Spleen (tissue), 11 donors: ENCODE data around the gene CEP112. TPM values are rescaled to one million over a fixed set of nuclear protein-coding genes. Genes with fewer than 3 reads are reported as not detected.

Source experiments
- DNase-seq: peaks from one replicate; pipeline ENCODE4 v3.0.0-alpha.2; 2020
- H3K27ac ChIP-seq, 8 donors: fragments of 200-600 bp; sonication (generic) in 7 of 8; 1 replicate in 4 of 8; 2 replicates in 4 of 8; pipeline versions ENCODE4 v1.5.0 to v1.8.0; 2016 to 2021; ENCODE audit warnings: inconsistent platforms in 4 of 8, mild to moderate bottlenecking in 4 of 8, moderate library complexity in 1 of 8
- H3K27me3 ChIP-seq, 7 donors: fragments of 200-600 bp; sonication (generic) in 6 of 7; replicated peaks in 1 of 7; 1 replicate in 4 of 7; 2 replicates in 3 of 7; pipeline versions ENCODE4 v1.5.0 to v1.8.0; 2016 to 2021; ENCODE audit warnings: inconsistent platforms in 3 of 7, mild to moderate bottlenecking in 1 of 7
- H3K36me3 ChIP-seq, 6 donors: fragments of 200-600 bp; sonication (generic) in 5 of 6; 1 replicate in 4 of 6; 2 replicates in 2 of 6; pipeline versions ENCODE4 v1.5.0 to v1.8.0; 2016 to 2021; ENCODE audit warnings: inconsistent platforms in 2 of 6
- H3K4me1 ChIP-seq, 6 donors: fragments of 200-600 bp; sonication (generic) in 5 of 6; 1 replicate in 3 of 6; 2 replicates in 3 of 6; pipeline versions ENCODE4 v1.5.0 to v1.8.0; 2016 to 2021; ENCODE audit warnings: inconsistent platforms in 3 of 6
- H3K4me3 ChIP-seq, 8 donors: fragments of 200-600 bp; sonication (generic) in 7 of 8; 1 replicate in 4 of 8; 2 replicates in 4 of 8; pipeline versions ENCODE4 v1.5.0 to v1.8.0; 2016 to 2021; ENCODE audit warnings: inconsistent platforms in 4 of 8, mild to moderate bottlenecking in 4 of 8, moderate library complexity in 2 of 8
- H3K9me3 ChIP-seq, 8 donors: fragments of 200-600 bp; sonication (generic) in 7 of 8; 1 replicate in 4 of 8; 2 replicates in 4 of 8; pipeline versions ENCODE4 v1.5.0 to v1.8.0; 2016 to 2021; ENCODE audit warnings: inconsistent platforms in 4 of 8
- POLR2A ChIP-seq, 3 donors: fragments of 450-650 bp; IDR thresholded peaks; one replicate each; pipeline ENCODE4 v1.5.1; 2017; ENCODE audit warnings: antibody characterized with exemption in 3 of 3, mild to moderate bottlenecking in 1 of 3
- POLR2AphosphoS5 ChIP-seq, 3 donors: sonication (generic); formaldehyde crosslinking; IDR thresholded peaks; one replicate each; pipeline ENCODE4 v1.5.1; 2017; ENCODE audit warnings: antibody characterized with exemption in 3 of 3
- whole genome bisulfite sequencing, 5 donors: extraction: QIAGEN DNeasy Blood & Tissue Kit in 3 of 5; methylation state at CpG; one replicate each; pipeline versions ENCODE4 v1.1.5 to v1.1.7; 2013 to 2018; 5-methylcytosine and 5-hydroxymethylcytosine counted together
- intact Hi-C: fragments of 100-400 bp; cut with DNase I; formaldehyde crosslinking; loops from one replicate; pipeline ENCODE4 v1.15.0; 2023; ENCODE audit warnings: low total_unique reads
- polyA plus RNA-seq, 3 donors: library from polyadenylated mRNA; stranded (reverse); fragments of 200-250 nt; gene quantifications; one replicate each; pipeline ENCODE4 v1.2.1, GENCODE V29; 2013
- total RNA-seq, 7 donors: library from RNA; depleted of rRNA in 3 of 7; stranded (reverse); fragments of >200 nt in 3 of 7; fragmentation: NEBNext Ultra II Directional in 4 of 7; extraction: Animal tissue kit (Norgen Biotek cat#: 25700) in 4 of 7; gene quantifications; one replicate each; pipeline versions ENCODE4 v1.1.0 to v1.2.1, GENCODE V29; 2016 to 2021
- TF ChIP-seq, protein P1 (sequence below), 11 experiments: fragments of 200-600 bp in 7 of 11; fragments of 450-650 bp in 4 of 11; sonication (generic) in 4 of 11; IDR thresholded peaks in 8 of 11; conservative IDR thresholded peaks in 3 of 11; 1 replicate in 7 of 11; 2 replicates in 4 of 11; pipeline versions ENCODE4 v1.4.0 to v1.8.0; 2016 to 2021; ENCODE audit warnings: antibody characterized with exemption in 11 of 11, inconsistent platforms in 4 of 11, mild to moderate bottlenecking in 1 of 11
- donor health status: healthy with polysubstance abuse.
- donor health status: DM: no; HTN: no; CAD: no; lungs with moderate emphysema.
- donor health status: DM: no; HTN: no; CAD: no.
- donor health status: Bipolar disorder and iron deficiency.
- donor health status: healthy.
- donor health status: DM: no; HTN: no; CAD: no.
- donor health status: DM: yes; HTN: yes; CAD: no.

CEP112 gene
- total and polyA plus RNA-seq, 10 donors = 3.1 to 31.0 (median 16.8) TPM

DNA sequence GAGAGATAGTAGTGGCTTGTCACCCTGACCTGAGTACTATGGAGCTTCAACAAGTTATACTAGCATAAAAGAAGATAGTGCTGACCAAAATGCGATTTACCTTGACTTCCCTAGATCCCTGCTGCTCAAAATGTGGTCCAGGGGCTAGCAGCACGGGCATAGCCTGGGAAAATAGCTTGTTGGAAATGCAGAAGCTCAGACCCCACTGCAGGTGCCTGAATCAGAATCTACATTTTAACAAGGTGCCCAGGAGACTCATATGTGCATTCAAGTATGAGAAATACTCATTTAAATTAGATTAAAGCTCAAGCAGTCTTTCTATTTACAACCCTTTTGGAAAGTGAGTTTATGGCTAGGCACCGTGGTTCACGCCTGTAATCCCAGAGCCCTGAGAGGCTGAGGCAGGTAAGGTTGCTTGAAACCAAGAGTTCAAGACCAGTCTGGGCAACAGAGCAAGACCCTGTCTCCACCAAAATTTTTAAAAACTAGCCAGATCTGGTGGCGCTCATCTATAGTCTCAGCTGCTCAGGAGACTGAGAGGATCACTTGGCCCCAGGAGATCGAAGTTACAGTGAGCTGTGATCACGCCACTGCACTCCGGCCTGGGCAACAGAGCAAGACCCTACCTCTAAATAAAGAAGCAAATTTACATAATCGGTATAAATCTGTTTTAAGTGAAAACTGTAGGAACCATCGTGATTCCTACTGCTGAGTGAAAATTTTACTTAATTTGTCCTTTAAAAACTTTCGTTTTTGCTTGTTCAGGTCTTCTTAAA is 30.0 kb upstream of the CEP112 start:
- Histone ChIP-seq H3K4me1 (no peaks in the 10 kb centered on the region), H3K27ac (no peak overlapping the region), H3K36me3 (no peaks in the 10 kb centered on the region), H3K4me3 (no peak overlapping the region), H3K9me3 (no peaks in the 10 kb centered on the region), H3K27me3 (peaks cover 0 to 11% (median 0%) of the 10 kb centered on the region in 7 donors)
- WGBS, 5 donors = 74 to 84% (median 79%) methylated on average over 11 of the region's 11 CpGs
- DNase-seq = no peak
- TF ChIP-seq POLR2AphosphoS5 (IDR thresholded peaks at IDR 0.05) (no peak), POLR2A (IDR thresholded peaks at IDR 0.05) (no peak)
- TF ChIP-seq, protein P1, sequence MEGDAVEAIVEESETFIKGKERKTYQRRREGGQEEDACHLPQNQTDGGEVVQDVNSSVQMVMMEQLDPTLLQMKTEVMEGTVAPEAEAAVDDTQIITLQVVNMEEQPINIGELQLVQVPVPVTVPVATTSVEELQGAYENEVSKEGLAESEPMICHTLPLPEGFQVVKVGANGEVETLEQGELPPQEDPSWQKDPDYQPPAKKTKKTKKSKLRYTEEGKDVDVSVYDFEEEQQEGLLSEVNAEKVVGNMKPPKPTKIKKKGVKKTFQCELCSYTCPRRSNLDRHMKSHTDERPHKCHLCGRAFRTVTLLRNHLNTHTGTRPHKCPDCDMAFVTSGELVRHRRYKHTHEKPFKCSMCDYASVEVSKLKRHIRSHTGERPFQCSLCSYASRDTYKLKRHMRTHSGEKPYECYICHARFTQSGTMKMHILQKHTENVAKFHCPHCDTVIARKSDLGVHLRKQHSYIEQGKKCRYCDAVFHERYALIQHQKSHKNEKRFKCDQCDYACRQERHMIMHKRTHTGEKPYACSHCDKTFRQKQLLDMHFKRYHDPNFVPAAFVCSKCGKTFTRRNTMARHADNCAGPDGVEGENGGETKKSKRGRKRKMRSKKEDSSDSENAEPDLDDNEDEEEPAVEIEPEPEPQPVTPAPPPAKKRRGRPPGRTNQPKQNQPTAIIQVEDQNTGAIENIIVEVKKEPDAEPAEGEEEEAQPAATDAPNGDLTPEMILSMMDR (IDR thresholded peaks at IDR 0.05 in 8 of 11, conservative IDR thresholded peaks at IDR 0.05 in 3 of 11) = no peak
- intact Hi-C loops = no loop called here

DNA sequence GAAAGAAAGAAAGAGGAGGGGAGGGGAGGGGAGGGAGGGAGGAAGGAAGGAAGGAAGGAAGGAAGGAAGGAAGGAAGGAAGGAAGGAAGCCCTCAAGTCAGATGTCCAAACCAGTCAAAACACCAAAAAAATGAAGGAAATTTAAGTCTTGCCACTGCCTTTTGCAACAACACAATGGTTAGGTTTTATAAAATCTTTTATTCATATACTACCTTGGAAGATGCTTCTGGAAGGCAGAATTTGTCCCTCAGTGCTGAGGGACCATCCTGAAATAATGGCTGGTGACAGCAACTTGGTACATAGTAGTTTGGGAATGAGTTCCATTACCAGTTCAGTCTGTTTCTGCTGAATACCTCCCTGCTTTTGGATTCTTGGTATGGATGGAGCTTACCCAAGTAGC is 29.4 kb upstream of the CEP112 start:
- Histone ChIP-seq H3K27me3 (peaks cover 0 to 13% (median 0%) of the 10 kb centered on the region in 7 donors), H3K36me3 (no peaks in the 10 kb centered on the region), H3K27ac (no peak overlapping the region), H3K4me1 (no peaks in the 10 kb centered on the region), H3K4me3 (no peak overlapping the region), H3K9me3 (no peaks in the 10 kb centered on the region)
- TF ChIP-seq, protein P1 (IDR thresholded peaks at IDR 0.05 in 8 of 11, conservative IDR thresholded peaks at IDR 0.05 in 3 of 11) = no peak
- no peak for TF ChIP-seq POLR2AphosphoS5 (IDR thresholded peaks at IDR 0.05)
- TF ChIP-seq POLR2A (IDR thresholded peaks at IDR 0.05) = no peak
- intact Hi-C loops = no loop called here
- DNase-seq = no peak

DNA sequence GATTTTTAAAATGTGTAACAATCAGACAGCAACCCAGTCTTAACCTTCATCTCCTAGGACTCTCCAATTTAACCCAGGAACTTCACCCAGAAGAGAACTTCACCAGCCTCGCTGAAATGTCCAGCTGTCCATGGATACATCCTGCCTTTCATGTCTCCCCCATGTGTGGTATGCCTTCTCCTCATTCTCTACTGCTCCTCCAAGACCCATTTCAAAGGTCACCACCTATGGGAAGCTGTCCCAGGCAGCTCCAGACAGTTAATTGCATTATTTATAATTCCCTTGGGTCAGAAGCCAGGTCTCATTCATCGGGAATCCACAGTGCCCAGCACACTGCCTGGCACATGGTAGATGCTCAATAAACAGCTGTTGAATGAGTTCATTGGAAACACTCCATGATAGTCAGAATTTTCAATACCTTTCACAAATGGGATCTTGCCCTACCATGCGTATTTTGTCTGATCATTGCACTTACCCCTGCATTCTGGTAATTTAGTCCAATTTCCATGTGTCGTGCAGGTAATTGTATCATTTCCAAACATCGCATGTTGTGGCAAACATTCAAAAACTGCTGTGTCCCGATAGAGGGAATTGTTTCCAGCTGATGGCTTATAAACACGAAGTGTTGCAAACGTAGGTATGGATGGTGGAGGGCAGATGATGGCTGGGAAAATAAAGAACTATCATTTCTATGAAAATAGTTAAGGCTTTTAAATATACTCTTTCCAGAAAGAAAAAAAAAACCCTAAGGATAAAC is 28.3 kb upstream of the CEP112 start:
- intact Hi-C loops = no loop called here
- Histone ChIP-seq H3K27ac (no peak overlapping the region), H3K4me1 (no peaks in the 10 kb centered on the region), H3K4me3 (no peak overlapping the region), H3K36me3 (no peaks in the 10 kb centered on the region), H3K27me3 (peaks cover 0 to 19% (median 0%) of the 10 kb centered on the region in 7 donors), H3K9me3 (no peaks in the 10 kb centered on the region)
- no peak for DNase-seq
- WGBS, 5 donors = 87 to 90% (median 89%) methylated on average over 8 of the region's 8 CpGs
- TF ChIP-seq POLR2A (IDR thresholded peaks at IDR 0.05) (no peak), POLR2AphosphoS5 (IDR thresholded peaks at IDR 0.05) (no peak)
- TF ChIP-seq, protein P1 (IDR thresholded peaks at IDR 0.05 in 8 of 11, conservative IDR thresholded peaks at IDR 0.05 in 3 of 11) = no peak

DNA sequence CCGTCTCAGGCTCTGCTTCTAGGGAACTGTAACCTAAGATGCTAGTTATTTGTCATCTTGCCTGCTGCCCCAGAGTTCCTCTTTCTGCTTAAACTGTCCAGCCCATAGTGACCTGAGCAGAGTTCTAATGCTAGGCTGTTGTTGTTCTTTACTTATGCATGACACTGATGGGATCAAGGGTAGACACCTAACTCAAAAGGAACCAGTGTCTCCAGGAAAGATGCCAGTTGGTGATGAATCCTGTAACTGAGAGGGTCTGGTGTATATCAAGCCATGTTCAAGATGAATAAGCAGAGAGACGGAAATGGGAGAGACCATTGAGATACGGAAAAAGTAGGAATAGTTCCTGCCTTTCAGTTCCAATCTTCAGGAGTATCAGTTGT is 23.6 kb upstream of the CEP112 start:
- 83 to 93% (median 88%) methylated on average over 3 of the region's 3 CpGs for WGBS, 5 donors
- peaks cover 0 to 35% (median 0%) of the 10 kb centered on the region in 7 donors for H3K27me3 ChIP-seq

More for the DNA sequence above, 23.6 kb upstream of the CEP112 start:
- DNase-seq = no peak
- H3K4me3 ChIP-seq = no peak overlapping the region
- no peak for TF ChIP-seq POLR2AphosphoS5 (IDR thresholded peaks at IDR 0.05)
- no peak for TF ChIP-seq POLR2A (IDR thresholded peaks at IDR 0.05)
- TF ChIP-seq, protein P1 (IDR thresholded peaks at IDR 0.05 in 8 of 11, conservative IDR thresholded peaks at IDR 0.05 in 3 of 11) = no peak
- intact Hi-C loops = no loop called here
- H3K4me1 ChIP-seq = no peaks in the 10 kb centered on the region
- H3K36me3 ChIP-seq = no peaks in the 10 kb centered on the region
- no peak overlapping the region for H3K27ac ChIP-seq
- no peaks in the 10 kb centered on the region for H3K9me3 ChIP-seq
